ENCODE data around the gene SND1. TPM values are rescaled to one million over a fixed set of nuclear protein-coding genes. Genes with fewer than 3 reads are reported as not detected.

SND1 gene
- total and polyA plus RNA-seq, 2 of the 4 experiments (the other 2 are of a cell fraction): 154 to 294 TPM

GRCh38 chr7:127706766-127707165, 54.8 kb downstream of the SND1 start:
- TF ChIP-seq POLR2A (IDR thresholded peaks at IDR 0.05; ENCODE audit: low read depth, low read length) (no peak), MAFK (IDR thresholded peaks at IDR 0.05; ENCODE audit: low read depth, low read length) (no peak), FOS (IDR thresholded peaks at IDR 0.05; ENCODE audit: low read depth, low read length) (no peak), RCOR1 (IDR thresholded peaks at IDR 0.05; ENCODE audit: insufficient replicate concordance, low read length) (no peak), NFE2L2 (IDR thresholded peaks at IDR 0.05; ENCODE audit: low read depth, low read length) (no peak), RFX5 (IDR thresholded peaks at IDR 0.05; ENCODE audit: low read depth, low read length) (no peak)
- Histone ChIP-seq H3K9me3 (ENCODE audit: control insufficient read depth, insufficient read depth, low read length) (peaks cover 2% of the 10 kb centered on the region; the same call in 1 of the 2 replicates), H4K8ac (ENCODE audit: low read depth in 2 of 2, low read length in 2 of 2) (no peak overlapping the region), H2AK5ac (ENCODE audit: low read depth, low read length) (no peak overlapping the region), H2BK5ac (ENCODE audit: low read depth, low read length, poor library complexity, severe bottlenecking) (no peak overlapping the region), H3K23ac (ENCODE audit: low read depth, low read length) (no peak overlapping the region), H3K36me3 (ENCODE audit: control insufficient read depth, insufficient read depth, low read length) (peaks cover 29% of the 10 kb centered on the region), H3K4ac (ENCODE audit: low read depth, low read length) (no peak overlapping the region), H3K79me1 (ENCODE audit: low read depth in 1 of 2, low read length in 2 of 2) (peaks cover 19 to 47% of the 10 kb centered on the region in 2 experiments), H4K91ac (ENCODE audit: insufficient read depth, low read depth, low read length) (no peak overlapping the region), H2BK120ac (ENCODE audit: low read depth, low read length) (no peak overlapping the region), H3K4me3 (ENCODE audit: insufficient read depth, low read depth, low read length) (no peak overlapping the region), H4K20me1 (ENCODE audit: insufficient read depth, low read length) (peaks cover 27% of the 10 kb centered on the region), H3K4me2 (ENCODE audit: low read depth, low read length) (no peak overlapping the region), H2BK20ac (ENCODE audit: low read depth, low read length) (no peak overlapping the region), H3K56ac (ENCODE audit: extremely low read depth, insufficient read depth, low read length) (no peak overlapping the region), H3K9ac (ENCODE audit: low read depth, low read length) (no peak overlapping the region), H2BK15ac (ENCODE audit: low read depth, low read length) (no peak overlapping the region), H3K27ac (ENCODE audit: insufficient read depth, low read length) (no peak overlapping the region), H3K9me1 (ENCODE audit: insufficient read depth, low read length) (peaks cover 12% of the 10 kb centered on the region), H2AFZ (replicated peaks; ENCODE audit: low read length, poor library complexity) (no peak overlapping the region), H3K27me3 (ENCODE audit: control insufficient read depth, insufficient read depth, low read length) (no peaks in the 10 kb centered on the region), H3K18ac (ENCODE audit: low read depth, low read length) (no peak overlapping the region), H4K5ac (ENCODE audit: low read depth, low read length) (no peak overlapping the region), H3K14ac (replicated peaks; ENCODE audit: low read depth, low read length) (no peak overlapping the region), H2AK9ac (replicated peaks; ENCODE audit: low read depth, low read length, poor library complexity) (no peak overlapping the region), H3K4me1 (ENCODE audit: control insufficient read depth, insufficient read depth, low read length) (peaks cover 6% of the 10 kb centered on the region)
- ATAC-seq (ENCODE audit: low read depth): no peak
- in situ Hi-C loops (cut with MboI; ENCODE audit: low sequenced_read_pairs) (loop anchor here (25.0 kb wide), 1 partner anchor 356 kb away; no protein-coding TSS in a partner anchor), intact Hi-C loops (cut with micrococcal nuclease) (loop anchor here (5.0 kb wide), 3 partner anchors 326 to 616 kb away; partner anchors contain the start of gene LRRC4), dilution Hi-C loops (cut with HindIII; ENCODE audit: low sequenced_read_pairs, unreplicated experiment) (no loop called here)
- DNase-seq: no peak
- BruUV-seq (replicated peaks): no TSS peak
- ChIA-PET POLR2A (ENCODE audit: unreplicated experiment) (no interaction called here), CTCF (interaction anchor here (0.7 to 2.1 kb wide), 4 partner anchors 52 to 328 kb away, joined by 3 to 7 read pairs (median 4); partner anchors contain the start of gene ARF5)
